ENCODE results near the gene XRCC2. TPM values are rescaled to one million over a fixed set of nuclear protein-coding genes. Genes with fewer than 3 reads are reported as not detected.

XRCC2 gene
- 6.9 TPM for total RNA-seq

GRCh38 chr7:152675759-152676636 is at the start of gene XRCC2:
TSS of gene XRCC2 (minus strand) at chr7:152676141. CDS start at chr7:152676079, 62 bp downstream.

Small RNA genes lying within 50 kb of the gene (small RNA-seq; reads per million reads assigned to genes)
- gene RF00568 (ENCODE audit: low replicate concordance), result not detected

Other genes starting within 250 kb of the XRCC2 start
- gene KMT2C, start 240.1 kb downstream of the XRCC2 start, total RNA-seq, result 187 TPM
- 75.1 TPM for gene ACTR3B, start 83.6 kb upstream of the XRCC2 start, total RNA-seq

Data from parietal lobe (tissue), 2 donors.